Measurements from ENCODE around the gene ACER3.
A peak's percentile ranks its signal among the peaks of the same experiment; 100 is the strongest.
"Not testable (repeated sequence)": the region's sequence is repeated elsewhere in the genome, so short reads cannot be mapped to it uniquely, and the experiment has no call there.

Gene ACER3

DNA sequence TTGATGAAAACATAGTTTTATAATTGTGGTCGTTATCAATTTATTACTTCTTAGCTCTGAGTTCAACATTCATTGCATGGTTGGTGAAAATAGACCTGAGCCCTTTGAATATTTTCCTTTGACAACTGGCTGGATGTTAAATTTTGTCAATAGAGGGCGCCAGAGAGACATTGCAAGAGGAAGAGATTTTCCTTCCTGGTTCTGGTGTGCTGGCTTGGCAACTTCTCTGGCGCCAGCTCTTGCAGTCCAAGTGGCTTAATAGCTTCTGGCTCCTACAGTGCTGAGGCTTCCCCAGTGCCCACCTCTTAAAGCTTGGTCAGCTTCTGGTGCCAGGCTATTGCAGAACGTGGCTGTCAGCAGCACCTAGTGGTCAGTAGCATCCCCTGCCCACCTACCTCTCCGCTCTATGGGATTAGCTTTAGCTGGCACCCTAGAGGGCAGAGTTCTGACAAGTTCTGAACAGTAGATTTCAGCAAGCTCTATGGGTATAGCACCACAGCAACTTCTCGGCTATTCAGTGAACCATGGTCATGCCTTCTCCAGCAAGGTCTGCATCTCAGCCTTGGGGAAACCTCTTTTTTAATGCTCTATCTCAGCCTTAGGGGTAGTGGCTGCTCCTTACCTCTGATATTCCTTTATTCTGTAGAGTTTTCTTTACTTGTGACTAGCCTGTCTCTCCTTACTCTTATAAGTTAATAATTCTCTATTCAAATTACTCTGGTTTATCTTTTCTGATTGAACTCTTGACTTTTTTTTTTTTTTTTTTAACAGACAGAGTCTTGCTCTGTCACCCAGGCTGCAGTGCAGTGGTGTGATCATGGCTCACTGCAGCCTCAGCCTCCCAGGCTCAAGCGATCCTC is 59.4 kb downstream of the ACER3 start:
- DNase-seq: peak in 11 of 14 donors; percentile 34 to 79 (median 53)

DNA sequence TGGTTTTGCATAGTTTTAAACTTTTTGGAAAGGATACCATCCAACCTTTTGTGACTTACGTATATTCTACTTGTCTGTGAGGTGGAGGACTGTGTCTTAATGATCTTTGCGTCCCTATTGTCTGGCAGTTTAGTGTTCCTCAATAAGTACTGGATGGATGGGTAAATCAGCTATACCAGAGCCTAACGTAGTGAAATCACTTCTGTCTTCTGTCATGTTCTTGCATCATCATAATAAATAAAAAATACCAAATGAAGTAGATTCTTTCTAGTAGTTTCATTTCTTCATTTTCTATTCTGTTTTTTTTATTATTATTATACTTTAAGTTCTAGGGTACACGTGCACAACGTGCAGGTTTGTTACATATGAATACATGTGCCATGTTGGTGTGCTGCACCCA is 66.4 kb downstream of the ACER3 start:
- no peak for DNase-seq

DNA sequence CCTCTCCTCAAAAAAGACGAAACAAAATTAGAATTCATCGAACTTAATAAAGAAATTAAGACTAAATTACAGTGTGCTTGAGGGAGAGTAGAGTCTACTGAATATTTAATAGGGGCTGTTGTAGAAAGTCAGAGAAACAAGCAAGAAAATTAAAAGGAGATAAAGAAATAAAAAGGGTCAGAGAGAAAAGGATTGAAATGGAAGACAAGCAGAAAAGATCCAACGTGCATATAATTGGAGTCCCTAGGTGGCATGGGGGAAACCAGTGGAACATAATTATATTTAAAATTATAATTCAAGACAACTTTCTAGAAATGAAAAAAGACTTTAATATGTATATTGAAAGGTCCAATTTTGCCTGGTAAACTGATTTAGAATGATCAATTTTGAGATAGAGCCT is 74.3 kb downstream of the ACER3 start:
- no peak for DNase-seq

DNA sequence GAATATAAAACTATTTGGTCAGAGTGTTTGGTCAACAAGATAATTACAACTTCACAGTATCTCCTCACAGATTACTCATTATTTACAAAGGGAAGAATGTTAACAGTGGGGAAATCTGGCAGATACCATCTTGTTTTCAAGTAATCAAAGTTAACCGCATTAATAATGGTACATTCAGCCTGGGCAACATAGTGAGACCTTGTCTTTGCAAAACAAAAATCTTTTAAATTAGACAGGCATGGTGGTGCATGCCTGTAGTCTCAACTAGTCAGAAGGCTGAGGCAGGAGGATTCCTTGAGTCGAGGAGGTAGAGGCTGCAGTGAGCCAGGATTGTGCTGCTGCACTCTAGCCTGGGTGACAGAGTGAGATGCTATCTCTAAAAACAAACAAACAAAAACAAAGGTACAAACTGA is 78.5 kb downstream of the ACER3 start:
- DNase-seq: no peak

DNA sequence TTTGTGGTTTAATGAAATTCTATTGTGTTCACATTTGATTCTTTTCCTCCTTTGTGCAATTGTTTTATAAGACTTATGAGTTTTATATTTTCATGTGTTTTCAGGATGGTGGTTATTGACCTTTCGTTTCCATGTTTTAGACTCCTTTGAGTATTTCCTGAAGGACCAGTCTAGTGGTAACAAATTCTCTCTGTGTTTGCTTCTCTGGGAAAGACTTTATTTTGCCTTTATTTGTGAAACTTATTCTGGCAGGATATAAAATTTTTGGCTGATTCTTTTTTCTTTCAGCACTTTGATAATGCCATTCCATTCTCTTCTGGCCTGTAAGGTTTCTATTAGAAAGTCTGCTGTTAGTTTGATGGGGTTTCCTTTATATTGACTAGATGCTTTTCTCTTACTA is 83.5 kb downstream of the ACER3 start:
- no peak for DNase-seq

DNA sequence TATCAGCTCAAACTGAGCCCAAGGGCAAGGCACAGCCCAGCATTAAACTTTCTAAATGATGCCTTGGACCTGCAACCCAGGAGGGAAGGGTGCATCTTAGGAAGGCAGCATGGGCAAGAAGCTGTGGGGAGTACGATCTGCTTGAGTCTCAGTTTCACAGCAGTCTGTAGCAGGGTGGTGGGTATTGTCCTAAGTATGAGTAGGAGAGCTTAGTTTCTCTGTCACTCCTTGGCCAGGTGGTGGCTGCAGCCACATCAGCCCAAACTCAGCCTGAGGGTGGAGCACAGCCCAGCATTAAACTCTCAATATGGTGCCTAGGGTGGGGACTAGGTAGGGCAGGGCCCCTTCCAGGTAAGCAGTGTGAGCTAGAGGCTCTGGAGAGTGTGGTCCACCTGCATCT is 85.5 kb downstream of the ACER3 start:
- no peak for DNase-seq

DNA sequence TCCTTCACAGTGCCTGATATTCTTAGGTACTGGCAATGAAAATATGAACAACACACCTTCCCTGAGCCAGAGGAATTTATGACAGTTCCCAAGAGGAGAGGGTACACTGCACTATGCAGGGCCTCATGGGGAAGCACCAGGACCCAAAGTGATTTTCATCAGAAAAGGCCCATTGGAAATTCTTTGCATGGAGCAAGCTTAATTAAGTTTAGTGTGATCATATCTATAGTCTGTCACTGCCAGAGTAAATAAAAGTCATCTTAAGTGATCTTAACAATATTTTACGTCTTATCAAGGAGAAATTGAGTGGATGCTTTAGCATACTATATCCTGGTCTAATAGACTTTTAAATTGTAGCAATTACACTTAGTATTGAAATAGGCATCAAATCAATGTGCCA is 86.5 kb downstream of the ACER3 start:
- DNase-seq: no peak

DNA sequence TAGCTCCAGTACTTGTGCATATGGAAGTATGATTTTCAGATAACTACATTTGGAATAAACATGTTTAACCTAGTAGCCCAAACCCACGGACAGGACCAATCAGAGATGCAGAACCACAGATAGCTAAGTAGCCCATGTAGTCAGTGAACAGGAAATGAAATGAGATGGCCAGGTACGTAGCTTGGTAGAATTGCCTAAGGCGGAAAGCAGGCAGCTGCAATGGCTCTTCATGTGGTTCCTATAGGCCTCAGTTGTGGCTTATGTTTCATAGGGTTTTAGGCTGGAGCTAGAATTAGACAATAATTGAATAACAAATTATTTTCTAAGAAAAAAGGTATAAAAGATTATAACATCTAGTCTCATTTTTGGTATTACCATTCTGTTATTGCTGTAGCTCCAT is 87.1 kb downstream of the ACER3 start:
- DNase-seq: no peak

DNA sequence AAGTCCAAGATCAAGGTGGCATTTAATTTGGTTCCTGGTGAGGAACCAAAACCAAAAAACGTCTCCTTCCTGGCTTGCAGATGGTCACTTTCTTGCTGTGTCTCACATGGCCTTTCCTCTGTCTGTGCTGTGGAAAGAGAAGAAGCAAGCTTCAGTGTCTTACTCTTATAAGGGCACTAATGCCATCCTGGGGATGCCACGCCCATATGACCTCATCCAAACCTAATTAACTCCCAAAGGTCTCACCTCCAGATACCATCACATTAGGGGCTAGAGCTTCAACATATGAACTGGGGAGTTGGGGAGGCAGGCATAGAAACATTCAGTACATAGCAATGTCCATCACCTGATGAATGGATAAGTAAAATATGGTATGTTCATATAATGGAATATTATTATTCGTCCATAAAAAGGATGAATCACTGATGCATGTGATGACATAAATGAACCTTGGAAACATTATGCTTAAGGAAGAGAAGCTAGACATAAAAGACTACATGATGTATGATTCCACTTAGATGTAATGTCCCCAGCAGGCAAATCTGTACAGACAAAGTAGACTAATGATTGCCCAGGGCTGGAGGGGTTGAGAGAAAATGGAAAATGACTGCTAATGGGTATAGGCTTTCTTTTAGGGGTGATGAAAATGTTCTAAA is 94.9 kb downstream of the ACER3 start:
- DNase-seq: no peak

DNA sequence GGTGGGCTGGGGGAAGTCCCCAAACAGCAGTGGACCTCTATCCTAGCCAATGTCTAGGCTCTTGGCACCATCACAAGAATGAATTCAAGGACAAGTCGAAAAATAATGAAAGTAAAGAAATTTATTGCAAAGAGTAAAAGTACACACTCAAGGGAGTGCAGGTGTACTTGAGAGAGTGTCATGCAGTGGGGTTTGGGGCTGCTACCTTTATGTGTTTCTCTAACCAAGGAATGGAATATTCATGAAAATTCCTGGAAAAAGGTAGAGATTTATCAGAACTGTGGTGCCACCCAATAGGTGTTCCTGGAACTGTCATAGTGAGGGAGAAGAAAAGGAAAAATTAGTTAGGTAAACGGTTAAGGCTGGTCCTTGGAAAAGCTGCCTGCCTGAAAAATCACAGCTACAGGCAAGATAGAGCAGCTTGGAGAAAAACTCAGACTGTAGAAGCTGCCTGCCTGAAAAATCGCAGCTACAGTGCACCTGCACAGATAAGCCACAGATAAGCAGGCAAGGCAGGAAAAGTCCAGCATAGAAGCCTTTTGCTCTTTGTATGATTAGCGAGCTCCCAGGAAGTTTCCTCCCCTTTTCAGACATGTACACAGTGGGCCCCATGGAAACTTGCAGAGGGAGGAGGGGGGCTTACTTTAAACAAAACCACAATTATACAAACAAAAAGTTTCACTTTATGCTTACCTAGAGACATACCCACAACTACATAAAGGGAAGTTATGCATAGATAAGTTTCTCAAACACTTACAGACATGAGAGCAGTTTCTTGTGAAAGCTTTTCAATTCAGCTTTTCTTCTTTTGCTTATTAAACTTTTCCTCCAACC is 102.1 kb downstream of the ACER3 start:
- DNase-seq: no peak

DNA sequence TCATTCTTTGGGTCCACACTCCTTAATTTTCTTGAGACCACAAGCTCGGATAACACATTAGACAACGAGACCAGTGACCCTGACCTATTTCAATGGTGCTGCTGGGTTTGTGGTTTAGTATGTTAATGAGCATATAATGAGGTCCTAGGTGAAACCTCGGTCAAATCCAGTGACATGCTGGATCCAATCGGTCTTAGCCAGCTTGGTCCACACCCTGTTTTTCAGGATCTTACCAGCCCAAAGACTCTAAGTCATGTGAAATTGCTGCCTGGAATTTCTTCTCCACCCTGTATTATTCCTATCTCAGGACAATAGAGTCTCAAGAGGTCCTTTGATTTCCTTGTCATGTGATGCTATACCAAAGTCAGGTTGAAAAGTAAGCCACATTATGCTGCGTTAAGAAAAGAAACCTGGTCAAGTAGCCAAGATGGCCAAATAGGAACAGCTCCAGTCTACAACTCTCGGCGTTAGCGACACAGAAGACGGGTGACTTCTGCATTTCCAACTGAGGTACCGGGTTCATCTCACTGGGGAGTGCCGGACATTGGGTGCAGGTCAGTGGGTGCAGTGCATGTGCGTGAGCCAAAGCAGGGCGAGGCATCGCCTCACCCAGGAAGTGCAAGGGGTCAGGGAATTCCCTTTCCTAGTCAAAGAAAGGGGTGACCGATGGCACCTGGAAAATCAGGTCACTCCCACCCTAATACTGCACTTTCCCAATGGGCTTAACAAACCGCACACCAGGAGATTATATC is 102.9 kb downstream of the ACER3 start:
- DNase-seq: not testable (repeated sequence)

DNA sequence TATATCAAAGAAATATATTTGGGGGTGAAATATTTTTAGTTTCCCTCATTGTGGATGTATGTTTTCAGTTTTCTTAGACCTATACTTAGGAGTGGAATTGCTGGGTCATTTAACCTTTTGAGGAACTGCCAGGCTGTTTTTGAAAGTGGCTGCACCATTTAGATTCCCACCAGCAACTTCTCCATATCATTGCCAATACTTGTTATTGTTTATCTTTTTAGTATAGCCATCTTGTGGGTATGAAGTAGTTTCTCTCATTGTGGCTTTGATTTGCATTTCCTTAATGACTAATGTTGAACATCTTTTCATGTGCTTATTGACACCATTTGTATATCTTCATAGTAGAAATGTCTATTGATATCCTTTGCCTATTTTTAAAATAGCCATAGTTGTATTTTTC is 111.3 kb downstream of the ACER3 start:
- no peak for DNase-seq

DNA sequence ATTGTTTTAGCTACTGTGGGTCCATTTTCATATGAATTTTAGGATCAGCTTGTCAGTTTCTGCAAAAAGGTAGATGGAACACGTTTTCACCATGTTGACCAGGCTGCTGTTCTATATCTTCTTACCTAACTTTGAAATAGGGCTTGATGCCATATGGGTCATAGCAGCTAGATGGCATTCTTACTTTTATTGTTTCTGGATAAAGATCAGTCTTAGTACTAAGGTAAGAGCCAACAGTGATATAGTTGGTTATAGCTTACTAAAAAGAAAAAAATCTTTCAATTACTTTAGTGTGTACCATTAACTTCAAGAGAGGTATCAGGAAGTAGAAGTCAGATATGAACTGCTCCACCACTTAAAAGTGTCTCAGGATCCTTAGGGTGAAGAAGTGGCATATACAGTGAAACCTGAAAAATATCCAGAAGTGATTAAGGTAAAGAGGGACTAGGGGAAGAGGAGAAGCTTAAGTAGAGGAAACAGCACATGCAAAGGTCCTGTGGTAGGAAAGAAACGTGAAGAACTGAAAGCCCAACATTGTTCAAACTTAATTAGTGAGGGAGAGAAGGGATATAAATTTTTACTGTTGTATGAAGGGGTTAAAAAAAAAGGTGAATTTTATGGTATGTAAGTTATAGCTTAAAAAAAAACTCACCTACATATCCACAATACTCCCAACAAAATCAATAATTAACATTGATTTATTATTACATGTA is 113.6 kb downstream of the ACER3 start:
- no peak for DNase-seq

DNA sequence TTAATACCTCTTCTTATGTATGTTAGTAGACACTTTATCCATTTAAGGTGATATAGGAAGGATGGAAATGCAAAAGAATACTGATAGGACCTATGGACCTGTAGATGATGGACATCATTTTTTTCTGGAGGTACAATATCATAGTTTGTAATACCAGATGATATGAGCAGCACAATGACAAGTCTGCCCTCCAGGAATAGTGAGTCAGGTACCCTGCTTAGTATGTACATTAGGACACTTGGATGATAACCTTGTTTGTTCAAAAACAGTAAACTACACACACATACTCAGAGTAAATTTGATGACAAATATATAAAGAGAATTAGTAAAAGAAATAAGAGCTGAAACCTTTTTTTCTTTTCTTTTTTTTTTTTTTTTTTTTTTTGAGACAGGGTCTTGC is 114.8 kb downstream of the ACER3 start:
- no peak for DNase-seq

DNA sequence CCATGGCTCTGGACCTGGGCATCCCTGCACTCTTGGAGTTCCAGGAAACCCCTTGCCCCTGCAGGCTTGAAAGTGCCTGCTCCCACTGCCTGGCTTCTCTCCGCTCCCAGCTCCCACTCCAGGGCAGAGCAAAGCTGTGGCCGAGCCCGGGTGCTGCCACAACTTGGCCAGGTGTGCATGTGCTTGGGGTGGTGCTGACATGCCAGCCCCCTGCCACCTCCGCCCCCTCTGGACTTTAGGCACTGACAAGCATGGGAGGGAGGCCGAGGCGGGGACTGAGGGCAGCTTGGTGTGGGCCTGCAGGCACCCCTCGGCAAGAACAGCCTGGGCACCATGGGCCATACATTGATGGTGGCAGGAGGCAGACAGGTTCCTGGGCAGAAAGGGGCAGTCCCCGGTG is 117.1 kb downstream of the ACER3 start:
- no peak for DNase-seq

DNA sequence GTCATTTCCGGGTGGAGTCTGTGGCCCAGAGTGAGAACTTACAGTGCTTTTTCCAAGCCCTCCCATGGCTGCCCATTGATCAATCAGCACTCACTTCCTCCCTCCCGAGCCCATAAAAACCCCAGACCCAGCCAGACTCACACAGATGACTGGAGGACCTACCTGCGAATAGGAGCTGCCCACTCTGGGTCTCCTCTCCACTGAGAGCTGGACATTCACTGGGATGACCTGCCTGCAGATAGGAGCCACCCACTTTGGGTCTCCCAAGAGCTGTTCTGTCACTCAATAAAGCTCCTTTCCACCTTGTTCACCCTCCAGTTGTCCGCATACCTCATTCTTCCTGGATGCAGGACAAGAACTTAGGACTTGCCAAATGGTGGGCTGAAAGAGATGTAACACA is 117.5 kb downstream of the ACER3 start:
- no peak for DNase-seq

DNA sequence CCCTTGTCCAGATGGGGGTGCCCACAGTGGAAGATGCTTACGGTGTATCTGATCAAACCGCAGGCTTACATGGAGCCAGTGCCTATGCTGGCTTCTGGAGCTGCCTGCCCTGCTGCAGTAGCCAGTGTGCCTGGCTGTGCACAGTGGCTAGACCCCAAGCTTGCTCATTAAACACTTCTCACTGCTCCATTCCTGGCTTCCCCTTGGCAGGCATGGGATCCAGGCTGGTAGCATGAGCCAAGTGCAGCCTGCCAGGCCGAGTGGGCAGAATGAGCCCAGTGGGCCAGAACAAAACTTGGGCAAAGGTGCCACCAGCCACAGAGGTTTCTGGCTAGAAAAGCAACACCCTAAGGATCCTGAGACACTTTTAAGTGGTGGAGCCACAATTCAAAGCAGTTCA is 118.1 kb downstream of the ACER3 start:
- DNase-seq: peak in 8 of 14 donors; percentile 2 to 53 (median 24)

DNA sequence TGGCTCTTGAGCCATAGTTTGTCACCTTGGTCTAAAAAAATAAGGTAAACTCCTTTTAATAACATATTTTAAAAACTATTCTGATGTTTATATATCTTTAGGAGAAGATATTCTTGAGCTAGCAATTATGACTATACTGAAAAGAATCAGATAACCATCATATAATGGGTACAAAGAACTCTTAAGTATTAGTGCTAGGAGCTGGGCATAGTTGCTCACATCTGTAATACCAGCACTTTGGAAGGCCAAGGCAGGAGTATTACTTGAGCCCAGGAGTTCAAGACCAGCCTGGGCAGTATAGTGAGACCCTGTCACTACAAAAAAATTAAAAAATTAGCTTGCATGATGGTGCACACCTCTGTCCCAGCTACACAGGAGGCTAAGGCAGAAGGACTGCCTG is 119.5 kb downstream of the ACER3 start:
- DNase-seq: no peak

DNA sequence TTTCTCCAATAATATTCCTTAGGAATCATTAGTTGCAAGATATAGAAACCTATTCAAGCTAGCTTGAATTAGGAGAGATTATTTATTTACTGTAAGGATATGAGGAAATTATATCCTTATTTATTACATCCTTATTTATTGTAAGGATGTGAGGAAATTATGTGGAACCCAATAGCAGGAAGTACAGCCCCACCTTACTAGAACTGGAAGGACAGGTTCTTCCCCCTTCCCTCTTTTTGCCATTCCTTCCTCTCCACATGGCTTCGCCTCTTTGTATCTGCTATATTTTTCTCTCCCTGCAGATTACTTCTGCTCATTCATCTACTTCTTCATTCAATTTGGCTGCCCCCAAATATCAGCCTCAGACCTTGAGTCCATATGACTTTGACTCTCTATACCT is 124.0 kb downstream of the ACER3 start:
- no peak for DNase-seq

DNA sequence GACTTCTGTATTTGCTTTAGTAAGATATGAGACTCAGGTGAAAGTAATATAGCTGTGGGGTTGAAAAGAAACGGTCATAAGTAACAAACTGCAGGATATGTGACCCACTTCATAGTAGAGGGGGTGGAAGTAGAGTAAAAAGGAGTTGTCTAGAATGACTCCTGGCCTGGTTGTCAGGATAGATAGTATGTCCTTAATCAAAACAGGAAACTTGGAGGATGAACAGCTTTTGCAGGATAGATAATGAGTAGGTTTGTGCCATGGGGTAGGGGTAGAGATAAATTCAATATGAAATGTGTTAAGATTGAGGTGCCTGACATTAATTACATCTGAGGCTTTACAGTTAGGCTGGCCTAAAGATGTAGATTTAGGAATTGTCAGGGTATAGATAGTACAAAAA is 126.5 kb downstream of the ACER3 start:
- DNase-seq: no peak

DNA sequence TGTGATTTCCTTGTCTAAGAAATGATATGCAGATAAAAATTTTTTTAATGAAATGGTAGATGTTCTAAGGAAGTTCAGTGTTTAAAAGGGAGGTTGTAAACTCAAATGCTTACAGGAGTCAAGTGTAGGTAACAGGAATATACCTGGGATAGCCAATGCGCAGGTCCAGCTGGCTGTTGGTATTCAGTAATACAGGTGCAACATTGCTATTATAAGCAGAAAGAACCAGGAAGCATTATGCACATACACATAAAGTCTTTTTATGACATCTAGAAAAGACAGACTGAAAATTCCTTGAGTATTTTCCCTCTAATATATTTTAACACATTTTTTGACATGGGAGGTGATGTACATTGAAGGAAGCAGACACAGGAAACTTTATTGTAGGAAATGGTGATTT is 129.9 kb downstream of the ACER3 start:
- DNase-seq: no peak

DNA sequence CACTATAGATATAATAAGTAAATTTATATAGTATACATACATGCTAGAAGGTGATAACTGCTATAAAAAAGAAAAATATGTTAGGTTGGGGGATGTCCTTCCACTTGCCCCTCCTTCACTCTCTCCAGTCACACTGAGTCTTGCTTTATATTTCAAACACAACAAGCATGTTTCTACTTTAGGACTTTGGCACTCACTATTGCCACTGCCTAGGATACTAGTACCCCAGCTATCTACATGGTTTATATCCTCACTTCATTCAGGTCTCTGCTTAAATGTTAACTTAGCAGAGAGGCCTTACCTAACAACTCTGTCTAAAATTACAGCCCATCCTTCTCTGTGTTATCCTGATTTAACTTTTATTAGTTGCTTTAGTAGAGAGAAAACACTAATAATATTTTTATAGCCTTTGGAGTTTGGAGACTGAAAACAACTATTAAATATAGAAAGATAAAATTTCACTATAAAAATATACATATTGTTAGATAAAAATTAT is 134.4 kb downstream of the ACER3 start:
- no peak for DNase-seq
